Natural killer cell (primary cell): Measurements from ENCODE around the gene LTBP4. TPM values are rescaled to one million over a fixed set of nuclear protein-coding genes. Genes with fewer than 3 reads are reported as not detected.
"Not testable (repeated sequence)": the region's sequence is repeated elsewhere in the genome, so short reads cannot be mapped to it uniquely, and the experiment has no call there.

Source experiments
- ATAC-seq, 3 donors: fragments of 150-1000 bp in 2 of 3; fragments of 200-7000 bp in 1 of 3; cut with Tn5 transposase; 1 replicate in 1 of 3; 2 replicates in 2 of 3; pipeline ENCODE4 v1.10.0; 2021; ENCODE audit warnings: mild to moderate bottlenecking in 2 of 3, moderate library complexity in 2 of 3
- DNase-seq, 2 donors: peaks; one replicate each; pipeline versions ENCODE4 v3.0.0 to v3.0.0-alpha.2; 2013 to 2021; ENCODE audit warnings: mixed read lengths in 1 of 2
- H3K27ac ChIP-seq: one replicate; pipeline ENCODE4 v1.5.1; 2013; ENCODE audit warnings: mild to moderate bottlenecking, low read length
- H3K27me3 ChIP-seq: one replicate; pipeline ENCODE4 v1.6.1; 2013; ENCODE audit warnings: low read length; ENCODE audit not compliant: control insufficient read depth, insufficient read depth
- H3K36me3 ChIP-seq: one replicate; pipeline ENCODE4 v1.6.1; 2013; ENCODE audit warnings: low read length; ENCODE audit not compliant: control insufficient read depth, insufficient read depth
- H3K4me1 ChIP-seq: one replicate; pipeline ENCODE4 v1.6.1; 2013; ENCODE audit warnings: low read length; ENCODE audit not compliant: control insufficient read depth, insufficient read depth
- H3K4me3 ChIP-seq: one replicate; pipeline ENCODE4 v1.5.1; 2013; ENCODE audit warnings: low read length
- H3K9me3 ChIP-seq: one replicate; pipeline ENCODE4 v1.6.1; 2013; ENCODE audit warnings: low read length; ENCODE audit not compliant: control insufficient read depth, insufficient read depth
- H3K27ac Mint-ChIP-seq, 2 donors: one replicate each; pipeline ENCODE4 v1.8.0; 2022; ENCODE audit warnings: mild to moderate bottlenecking in 2 of 2, mixed read lengths in 2 of 2, moderate library complexity in 1 of 2
- H3K27me3 Mint-ChIP-seq, 2 donors: one replicate each; pipeline ENCODE4 v1.8.0; 2022; ENCODE audit warnings: low read depth in 2 of 2, mixed read lengths in 2 of 2
- H3K36me3 Mint-ChIP-seq: one replicate; pipeline ENCODE4 v1.8.0; 2022; ENCODE audit warnings: mixed read lengths
- H3K4me1 Mint-ChIP-seq, 2 donors: one replicate each; pipeline ENCODE4 v1.8.0; 2022; ENCODE audit warnings: mixed read lengths in 2 of 2
- H3K4me3 Mint-ChIP-seq: one replicate; pipeline ENCODE4 v1.8.0; 2022; ENCODE audit warnings: mild to moderate bottlenecking, moderate library complexity, mixed read lengths
- H3K9me3 Mint-ChIP-seq, 2 donors: one replicate each; pipeline ENCODE4 v1.8.0; 2022; ENCODE audit warnings: mixed read lengths in 2 of 2
- CTCF ChIP-seq: fragments of 200-600 bp; IDR thresholded peaks from one replicate; pipeline ENCODE4 v1.8.0; 2022; ENCODE audit warnings: antibody characterized with exemption
- WGBS: methylation state at CpG from one replicate; pipeline ENCODE4 v1.1.7; 2013; ENCODE audit warnings: missing lambda C conversion rate; ENCODE audit not compliant: insufficient coverage; 5-methylcytosine and 5-hydroxymethylcytosine counted together
- intact Hi-C: fragments of 100-400 bp; cut with micrococcal nuclease; formaldehyde crosslinking; loops from one replicate; pipeline ENCODE4 v1.14.2; 2022
- total RNA-seq, 4 donors: library from RNA; stranded (reverse); fragments of 120-200 nt in 1 of 4; gene quantifications; one replicate each; pipeline versions ENCODE4 v1.2.3 to v1.2.4, GENCODE V29; 2013 to 2022

LTBP4 gene
- total RNA-seq, 3 donors from 2014 or later (not counting 1 experiment from before 2014, with no cell fraction given) = 153 to 182 (median 157) TPM

GRCh38 chr19:40589591-40590429 is 11.4 kb upstream of the LTBP4 start:
- Histone ChIP-seq H3K27ac (no peak overlapping the region), H3K4me1 (peaks cover 7% of the 10 kb centered on the region), H3K4me3 (no peak overlapping the region), H3K36me3 (peaks cover 21% of the 10 kb centered on the region), H3K9me3 (no peaks in the 10 kb centered on the region), H3K27me3 (no peaks in the 10 kb centered on the region)
- 97% methylated on average over 26 of the region's 26 CpGs for WGBS
- TF ChIP-seq CTCF = no peak
- H3K36me3 Mint-ChIP-seq = no peaks in the 10 kb centered on the region
- H3K4me3 Mint-ChIP-seq = no peak overlapping the region
- peaks cover 4 to 42% of the 10 kb centered on the region in 2 donors for H3K4me1 Mint-ChIP-seq
- no peak for ATAC-seq
- no peak for DNase-seq
- peak overlapping the region in 1 of 2 donors; percentile 62 for H3K27ac Mint-ChIP-seq
- intact Hi-C loops = no loop called here
- H3K27me3 Mint-ChIP-seq = no peaks in the 10 kb centered on the region
- no peaks in the 10 kb centered on the region for H3K9me3 Mint-ChIP-seq

DNA sequence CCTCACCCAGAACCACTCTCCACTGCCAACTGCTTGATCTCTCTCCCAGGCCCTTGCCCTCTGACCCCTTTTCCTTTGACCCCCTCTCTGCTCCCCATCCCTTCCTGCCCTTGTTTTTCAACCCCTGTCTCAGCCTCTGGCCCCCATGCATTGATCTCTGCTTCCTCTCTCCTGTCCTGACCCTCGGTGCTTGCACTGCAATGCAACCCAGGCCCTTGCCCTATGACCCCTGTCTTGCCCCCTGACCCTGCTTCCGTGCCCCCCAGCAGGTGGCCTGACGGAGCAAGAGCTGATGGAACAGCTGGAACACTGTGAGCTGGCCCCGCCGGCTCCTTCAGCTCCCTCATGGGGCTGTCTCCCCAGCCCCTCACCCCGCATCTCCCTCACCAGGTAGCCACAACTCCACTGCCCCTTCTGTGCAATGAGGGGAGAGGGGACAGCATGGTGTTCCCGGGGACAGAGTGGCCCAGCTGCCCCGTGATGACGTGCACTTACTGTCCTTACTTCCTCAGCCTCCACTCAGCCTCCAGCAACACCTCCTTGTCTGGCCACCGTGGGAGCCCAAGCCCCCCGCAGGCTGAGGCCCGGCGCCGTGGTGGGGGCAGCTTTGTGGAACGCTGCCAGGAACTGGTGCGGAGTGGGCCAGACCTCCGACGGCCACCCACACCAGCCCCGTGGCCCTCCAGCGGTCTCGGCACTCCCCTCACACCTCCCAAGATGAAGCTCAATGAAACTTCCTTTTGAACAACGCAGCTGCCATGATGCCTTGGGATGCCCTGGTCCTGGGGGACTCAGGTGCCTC is 10.5 kb upstream of the LTBP4 start:
- intact Hi-C loops = no loop called here
- no peak overlapping the region for H3K4me3 Mint-ChIP-seq
- H3K4me1 ChIP-seq = peaks cover 9% of the 10 kb centered on the region
- no peak overlapping the region for H3K4me3 ChIP-seq
- DNase-seq = no peak
- no peak overlapping the region for H3K27ac ChIP-seq
- H3K27me3 ChIP-seq = no peaks in the 10 kb centered on the region
- no peaks in the 10 kb centered on the region for H3K36me3 Mint-ChIP-seq
- ATAC-seq = no peak
- peaks cover 21% of the 10 kb centered on the region for H3K36me3 ChIP-seq
- no peak for TF ChIP-seq CTCF
- H3K9me3 ChIP-seq = no peaks in the 10 kb centered on the region
- WGBS = 94% methylated on average over 21 of the region's 22 CpGs
- peaks cover 0 to 2% of the 10 kb centered on the region in 2 donors for H3K27me3 Mint-ChIP-seq
- peak overlapping the region in 1 of 2 donors; percentile 62 for H3K27ac Mint-ChIP-seq
- no peaks in the 10 kb centered on the region for H3K9me3 Mint-ChIP-seq
- H3K4me1 Mint-ChIP-seq = peaks cover 7 to 42% of the 10 kb centered on the region in 2 donors

GRCh38 chr19:40591724-40592123 is 9.4 kb upstream of the LTBP4 start:
- H3K9me3 Mint-ChIP-seq, DNase-seq, H3K36me3 Mint-ChIP-seq, H3K4me3 Mint-ChIP-seq, ATAC-seq, intact Hi-C loops, H3K9me3 ChIP-seq, H3K27ac ChIP-seq, H3K27me3 ChIP-seq, H3K27me3 Mint-ChIP-seq, H3K4me3 ChIP-seq: not testable (repeated sequence)
- Mint-ChIP-seq H3K4me1 (peaks cover 7 to 31% of the 10 kb centered on the region in 2 donors), H3K27ac (peak overlapping the region; percentile 18 to 62)
- Histone ChIP-seq H3K4me1 (peaks cover 12% of the 10 kb centered on the region), H3K36me3 (peaks cover 18% of the 10 kb centered on the region)
- 93% methylated on average over 3 of the region's 4 CpGs for WGBS

DNA sequence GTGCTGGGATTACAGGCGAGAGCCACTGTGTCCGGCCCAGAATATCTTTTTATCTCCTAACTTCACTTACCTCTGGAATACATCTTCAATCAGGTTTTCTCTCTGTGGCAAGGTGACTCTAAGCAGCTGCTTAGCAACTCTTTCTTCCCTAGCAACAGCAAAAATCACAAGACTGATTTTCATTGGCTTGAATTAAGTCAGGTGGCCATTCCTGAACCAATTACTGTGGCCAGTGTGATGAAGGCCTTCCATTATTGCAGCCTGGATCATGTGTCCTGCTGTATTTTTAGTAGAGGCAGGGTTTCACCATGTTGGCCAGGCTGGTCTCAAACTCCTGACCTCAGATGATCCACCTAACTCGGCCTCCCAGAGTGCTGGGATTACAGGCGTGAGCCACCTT is 9.0 kb upstream of the LTBP4 start:
- Mint-ChIP-seq H3K4me1 (peaks cover 7 to 30% of the 10 kb centered on the region in 2 donors), H3K4me3 (no peak overlapping the region), H3K36me3 (no peaks in the 10 kb centered on the region), H3K27ac (peak overlapping the region; percentile 18 to 62), H3K27me3 (peaks cover 0 to 7% of the 10 kb centered on the region in 2 donors), H3K9me3 (no peaks in the 10 kb centered on the region)
- Histone ChIP-seq H3K9me3 (no peaks in the 10 kb centered on the region), H3K27me3 (peaks cover 6% of the 10 kb centered on the region), H3K4me3 (no peak overlapping the region), H3K36me3 (peaks cover 14% of the 10 kb centered on the region), H3K4me1 (peaks cover 14% of the 10 kb centered on the region), H3K27ac (no peak overlapping the region)
- DNase-seq (peak in 1 of 2 donors; percentile 61), ATAC-seq (peak; percentile 73 to 79 (median 76))
- 98% methylated on average over 4 of the region's 4 CpGs for WGBS
- no peak for TF ChIP-seq CTCF
- intact Hi-C loops = no loop called here
